H7 (cell line): ENCODE data around the gene TKFC. TPM values are rescaled to one million over a fixed set of nuclear protein-coding genes. Genes with fewer than 3 reads are reported as not detected.
"Not testable (repeated sequence)": the region's sequence is repeated elsewhere in the genome, so short reads cannot be mapped to it uniquely, and the experiment has no call there.

ENCODE experiments used
- DNase-seq: peaks from one replicate; pipeline ENCODE4 v3.0.0; 2012
- H3K27me3 ChIP-seq: 2 replicates; pipeline ENCODE4 v1.6.0; 2011; ENCODE audit warnings: mild to moderate bottlenecking, low read length; ENCODE audit not compliant: control insufficient read depth, insufficient read depth
- H3K36me3 ChIP-seq: replicated peaks from 2 replicates; pipeline ENCODE4 v1.5.1; 2011; ENCODE audit warnings: low read length; ENCODE audit not compliant: control insufficient read depth, insufficient read depth
- H3K4me3 ChIP-seq: 2 replicates; pipeline ENCODE4 v1.5.1; 2011; ENCODE audit warnings: low read depth, mild to moderate bottlenecking, control low read depth, low read length, moderate library complexity; ENCODE audit not compliant: insufficient read depth
- total RNA-seq: library from RNA; depleted of rRNA; stranded (reverse); fragments of >200 nt; shearing (Covaris generic); gene quantifications from 2 replicates; pipeline ENCODE4 v1.2.3, GENCODE V29; 2014

TKFC gene
- total RNA-seq, 1 experiment from 2014 or later: 84.5 TPM

DNA sequence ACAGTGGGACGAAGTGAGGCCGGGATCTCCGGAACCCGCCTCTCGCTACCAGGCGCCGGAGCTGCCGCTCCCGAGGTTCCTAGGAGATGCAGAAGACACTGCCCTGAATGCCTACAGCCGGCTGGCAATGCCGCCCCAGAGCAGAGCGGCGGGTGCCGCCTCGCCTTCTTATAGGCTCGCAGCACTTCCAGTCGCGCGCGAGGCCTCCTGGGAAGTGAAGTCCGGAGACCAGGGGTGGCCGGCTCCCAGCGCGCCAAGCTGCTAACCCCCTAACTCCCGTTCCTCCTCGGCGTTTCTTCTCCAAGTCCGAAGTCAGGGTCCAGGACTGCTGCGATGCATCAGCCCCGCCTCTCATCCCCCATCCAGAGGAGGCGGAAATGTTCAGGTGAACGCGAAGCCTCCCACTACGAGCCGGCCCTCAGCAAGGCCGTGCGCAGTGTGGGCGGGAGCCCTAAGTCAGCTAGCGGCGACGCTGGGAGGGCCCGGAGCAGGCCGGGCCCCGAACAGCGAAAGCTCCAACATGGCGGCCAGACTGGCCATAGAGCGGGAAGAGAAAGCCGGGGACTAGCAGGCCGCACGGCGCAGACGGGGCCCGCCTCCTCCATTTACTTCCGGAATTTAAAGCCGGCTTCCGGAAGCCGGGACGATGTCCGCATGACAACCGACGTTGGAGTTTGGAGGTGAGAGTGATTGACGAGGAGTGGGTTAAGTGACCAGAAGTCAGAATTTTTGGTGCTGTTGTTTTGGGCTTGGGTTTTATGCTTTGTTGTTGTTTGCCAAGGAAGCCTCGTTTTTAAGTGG is 28.9 kb downstream of the TKFC start, which contains the start of the genes CYB561A3 and TMEM138:
CYB561A3 (minus strand) TSS at position 142 of the 801 bp plus-strand sequence. CDS start 5,169 bp downstream, outside the sequence.
TMEM138 (plus strand) TSS at position 634 of the 801 bp plus-strand sequence. CDS start 2,017 bp downstream, outside the sequence.
- DNase-seq: peak; percentile 98
- Histone ChIP-seq H3K4me3 (peak within 1 kb of the TSS; percentile 93), H3K27me3 (no peaks in the 10 kb centered on the region), H3K36me3 (peaks cover 19% of the 10 kb centered on the region)

GRCh38 chr11:61362542-61362875 is 29.5 kb downstream of the TKFC start:
- peak overlapping the region; percentile 93 for H3K4me3 ChIP-seq
- H3K27me3 ChIP-seq: no peaks in the 10 kb centered on the region
- peak; percentile 63 for DNase-seq
- peaks cover 22% of the 10 kb centered on the region for H3K36me3 ChIP-seq

DNA sequence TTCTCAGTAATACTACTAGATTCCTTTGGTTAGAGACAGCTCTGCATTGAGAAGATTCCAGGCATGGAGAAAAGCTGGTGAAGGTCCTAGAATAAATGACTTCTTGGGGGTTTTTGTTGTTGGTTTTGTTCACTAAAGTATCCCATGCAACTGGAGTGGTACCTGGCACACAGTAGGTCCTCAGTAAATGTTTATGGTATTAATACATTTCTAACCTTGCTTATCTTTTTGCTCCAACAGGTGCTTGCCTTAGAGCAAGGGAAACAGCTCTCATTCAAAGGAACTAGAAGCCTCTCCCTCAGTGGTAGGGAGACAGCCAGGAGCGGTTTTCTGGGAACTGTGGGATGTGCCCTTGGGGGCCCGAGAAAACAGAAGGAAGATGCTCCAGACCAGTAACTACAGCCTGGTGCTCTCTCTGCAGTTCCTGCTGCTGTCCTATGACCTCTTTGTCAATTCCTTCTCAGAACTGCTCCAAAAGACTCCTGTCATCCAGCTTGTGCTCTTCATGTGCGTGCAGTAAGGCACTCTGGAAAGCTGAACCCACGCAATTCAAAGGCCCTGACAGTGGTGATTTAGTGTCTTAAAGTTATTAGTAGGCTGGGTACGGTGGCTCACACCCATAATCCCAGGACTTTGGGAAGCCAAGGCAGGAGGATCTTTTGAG is 31.1 kb downstream of the TKFC start:
- Histone ChIP-seq H3K27me3 (no peaks in the 10 kb centered on the region), H3K4me3 (no peak overlapping the region), H3K36me3 (peaks cover 29% of the 10 kb centered on the region)
- DNase-seq: no peak

DNA sequence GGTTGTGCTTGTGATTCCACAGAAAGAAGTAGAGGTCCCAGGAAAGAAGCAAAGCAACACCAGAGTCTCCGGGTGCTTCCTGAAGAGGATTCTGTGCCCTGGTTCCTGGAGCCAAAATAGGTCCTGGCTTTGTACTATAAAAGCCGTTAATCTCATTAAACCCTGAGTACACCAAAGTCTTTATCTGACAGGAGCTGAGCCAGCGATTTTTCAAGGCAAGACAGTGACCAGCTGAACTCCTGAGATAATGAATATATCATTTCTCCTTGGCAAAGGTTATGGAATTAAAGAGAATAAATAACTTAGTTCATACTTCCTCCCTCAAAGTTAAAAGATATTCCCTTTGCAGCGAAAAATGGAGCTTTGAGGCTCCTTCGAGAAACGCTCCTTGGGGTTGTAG is 34.4 kb downstream of the TKFC start:
- H3K27me3 ChIP-seq: no peaks in the 10 kb centered on the region
- DNase-seq: no peak
- H3K36me3 ChIP-seq: peaks cover 30% of the 10 kb centered on the region
- H3K4me3 ChIP-seq: no peak overlapping the region

GRCh38 chr11:61368646-61369045 is 35.6 kb downstream of the TKFC start:
- no peak for DNase-seq
- Histone ChIP-seq H3K4me3 (no peak overlapping the region), H3K27me3 (no peaks in the 10 kb centered on the region), H3K36me3 (peaks cover 29% of the 10 kb centered on the region)

GRCh38 chr11:61369372-61370348 is 36.6 kb downstream of the TKFC start:
- Histone ChIP-seq H3K4me3 (no peak overlapping the region), H3K27me3 (no peaks in the 10 kb centered on the region), H3K36me3 (peaks cover 22% of the 10 kb centered on the region)
- no peak for DNase-seq

- DNase-seq: no peak
- H3K27me3 ChIP-seq: no peaks in the 10 kb centered on the region
- H3K4me3 ChIP-seq: no peak overlapping the region
- H3K36me3 ChIP-seq: peaks cover 22% of the 10 kb centered on the region
Measured at GRCh38 chr11:61370349-61371005, 37.4 kb downstream of the TKFC start.

- H3K4me3 ChIP-seq: no peak overlapping the region
- DNase-seq: no peak
- peaks cover 9% of the 10 kb centered on the region for H3K36me3 ChIP-seq
- no peaks in the 10 kb centered on the region for H3K27me3 ChIP-seq
Measured at GRCh38 chr11:61372659-61373420, 39.8 kb downstream of the TKFC start.

GRCh38 chr11:61375761-61376108 is 42.7 kb downstream of the TKFC start:
- H3K4me3 ChIP-seq: no peak overlapping the region
- H3K36me3 ChIP-seq: peaks cover 2% of the 10 kb centered on the region; the same call in 1 of the 2 replicates
- no peaks in the 10 kb centered on the region for H3K27me3 ChIP-seq
- no peak for DNase-seq

DNA sequence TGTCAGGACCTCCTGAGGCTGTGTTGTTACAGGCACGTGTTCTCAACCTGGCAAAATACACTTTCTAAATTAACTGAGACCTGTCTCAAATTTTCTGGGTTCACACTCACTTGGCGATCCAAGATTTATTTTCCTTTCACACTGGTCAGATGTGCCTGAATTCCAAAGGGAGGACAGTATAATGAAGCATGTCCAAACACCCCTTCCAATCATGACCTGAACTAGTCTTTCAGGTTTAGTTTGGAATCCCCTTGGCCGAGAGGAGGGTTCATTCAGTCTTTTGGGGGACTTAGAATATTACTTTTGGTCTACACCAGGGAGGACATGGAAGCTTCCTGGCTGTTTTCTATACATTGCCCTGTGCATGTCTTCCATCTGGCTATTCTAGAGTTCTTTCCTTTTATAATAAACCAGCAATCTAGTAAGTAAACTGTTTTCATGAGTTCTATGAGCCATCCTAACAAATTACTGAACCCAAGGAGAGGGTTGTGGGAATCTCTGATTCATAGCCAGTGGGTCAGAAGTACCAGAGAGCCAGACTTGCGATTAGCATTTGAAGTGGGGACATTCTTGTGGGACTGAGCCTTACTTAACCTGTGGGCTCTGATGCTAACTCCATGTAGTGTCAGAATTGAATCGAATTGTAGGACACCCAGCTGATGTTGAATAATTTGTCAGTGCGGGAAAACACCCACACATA is 44.6 kb downstream of the TKFC start:
- H3K36me3 ChIP-seq: peaks cover 2% of the 10 kb centered on the region; the same call in 1 of the 2 replicates
- no peak for DNase-seq
- H3K4me3 ChIP-seq: no peak overlapping the region
- H3K27me3 ChIP-seq: no peaks in the 10 kb centered on the region

DNA sequence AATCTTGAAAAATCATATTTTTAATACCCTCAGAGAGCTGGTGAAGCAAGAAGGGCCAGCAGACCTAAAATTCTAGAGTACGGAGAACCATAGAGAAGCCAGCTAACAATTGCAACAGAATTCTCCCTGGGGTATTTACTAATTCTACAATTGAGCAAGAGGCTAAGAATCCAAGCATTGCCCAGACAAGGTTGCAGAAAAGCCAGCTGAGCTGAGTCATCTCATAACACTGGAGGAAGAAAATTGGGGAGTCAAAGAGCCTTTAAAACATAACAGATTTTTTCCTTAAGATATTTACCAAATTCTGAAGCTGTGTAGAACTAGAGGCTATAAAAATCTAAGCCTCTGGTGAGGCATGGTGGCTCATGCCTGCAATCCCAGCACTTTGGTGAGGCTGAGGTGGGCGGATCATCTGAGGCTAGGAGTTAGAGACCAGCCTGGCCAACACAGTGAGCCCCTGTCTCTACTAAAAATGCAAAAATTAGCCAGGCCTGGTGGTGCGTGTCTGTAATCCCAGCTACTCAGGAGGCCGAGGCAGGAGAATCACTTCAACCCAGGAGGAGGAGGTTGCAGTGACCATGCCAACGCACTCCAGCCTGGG is 45.8 kb downstream of the TKFC start:
- no peak for DNase-seq
- Histone ChIP-seq H3K27me3 (no peaks in the 10 kb centered on the region), H3K4me3 (no peak overlapping the region), H3K36me3 (peaks cover 2% of the 10 kb centered on the region; the same call in 1 of the 2 replicates)

DNA sequence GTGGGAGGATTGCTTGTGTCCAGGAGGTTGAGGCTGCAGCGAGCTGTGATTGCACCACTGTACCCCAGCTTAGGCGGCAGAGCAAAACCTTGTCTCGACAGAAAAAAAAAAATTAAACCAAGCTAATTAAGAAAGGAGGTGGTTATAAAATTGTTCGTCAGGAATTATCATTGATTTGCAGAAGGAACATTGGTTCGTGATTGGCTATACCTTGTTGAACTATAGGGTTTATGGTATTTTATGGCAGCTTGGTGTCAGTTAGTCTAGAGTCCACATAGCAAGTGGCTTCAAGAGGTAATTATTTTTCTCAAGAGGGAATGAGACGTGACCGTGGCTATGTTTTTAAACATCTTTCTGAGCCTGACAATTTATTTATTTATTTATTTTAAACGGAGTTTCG is 47.9 kb downstream of the TKFC start:
- no peak overlapping the region for H3K4me3 ChIP-seq
- no peaks in the 10 kb centered on the region for H3K36me3 ChIP-seq
- DNase-seq: no peak

GRCh38 chr11:61383859-61384258 is 50.8 kb downstream of the TKFC start:
- H3K4me3 ChIP-seq, DNase-seq, H3K27me3 ChIP-seq, H3K36me3 ChIP-seq: not testable (repeated sequence)

More for the DNA sequence above, 47.9 kb downstream of the TKFC start:
- H3K27me3 ChIP-seq: no peaks in the 10 kb centered on the region
